ENCODE measurements around the gene IGSF23. TPM values are rescaled to one million over a fixed set of nuclear protein-coding genes. Genes with fewer than 3 reads are reported as not detected.
A peak's percentile ranks its signal among the peaks of the same experiment; 100 is the strongest.

IGSF23 gene
- total RNA-seq, 1 donor from 2014 or later = not detected

DNA sequence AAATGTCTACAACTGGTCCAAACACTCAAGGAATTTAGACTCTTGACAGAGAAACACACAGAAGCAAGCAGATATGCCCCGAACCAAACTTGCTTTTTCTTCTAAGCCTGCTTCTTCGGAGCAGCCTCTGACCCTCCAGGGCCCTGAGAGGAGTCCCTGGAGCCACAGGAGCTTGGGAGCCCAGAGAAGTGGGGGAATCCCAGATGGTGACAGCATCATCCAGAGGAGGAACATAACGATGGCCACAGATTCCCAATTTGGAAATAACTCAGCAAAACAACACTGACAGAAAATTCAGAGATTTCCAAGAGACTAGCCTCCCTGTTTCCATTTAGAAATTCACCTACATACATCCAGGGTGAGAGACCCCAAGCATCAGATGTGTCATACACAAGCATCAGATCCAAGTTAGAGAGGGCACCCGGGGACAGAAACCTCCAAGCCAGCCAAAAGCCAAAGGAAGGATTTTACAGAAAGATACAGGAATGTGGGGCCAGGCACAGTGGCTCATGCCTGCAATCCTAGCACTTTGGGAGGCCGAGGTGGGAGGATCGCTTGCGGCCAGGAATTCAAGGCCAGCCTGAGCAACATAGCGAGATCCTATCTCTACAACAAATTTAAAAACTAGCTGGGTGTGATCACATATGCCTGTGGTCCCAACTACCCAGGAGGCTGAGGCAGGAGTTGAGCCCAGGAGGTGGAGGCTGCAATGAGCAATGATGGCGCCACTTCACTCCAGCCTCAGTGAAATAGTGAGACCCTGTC, 28.3 kb downstream of the IGSF23 start:
- no peak for DNase-seq

- no peak for DNase-seq
Observed at GRCh38 chr19:44642377-44642776, 29.0 kb downstream of the IGSF23 start.

- DNase-seq = peak; percentile 85
Observed at GRCh38 chr19:44643605-44644401, 30.4 kb downstream of the IGSF23 start, which contains the start of gene PVR. Gene PVR, plus strand, starts transcription at chr19:44643910. Its CDS starts 187 bp downstream, at chr19:44644097.

- DNase-seq = peak; percentile 61
Observed at GRCh38 chr19:44644402-44645016, 31.1 kb downstream of the IGSF23 start.

DNA sequence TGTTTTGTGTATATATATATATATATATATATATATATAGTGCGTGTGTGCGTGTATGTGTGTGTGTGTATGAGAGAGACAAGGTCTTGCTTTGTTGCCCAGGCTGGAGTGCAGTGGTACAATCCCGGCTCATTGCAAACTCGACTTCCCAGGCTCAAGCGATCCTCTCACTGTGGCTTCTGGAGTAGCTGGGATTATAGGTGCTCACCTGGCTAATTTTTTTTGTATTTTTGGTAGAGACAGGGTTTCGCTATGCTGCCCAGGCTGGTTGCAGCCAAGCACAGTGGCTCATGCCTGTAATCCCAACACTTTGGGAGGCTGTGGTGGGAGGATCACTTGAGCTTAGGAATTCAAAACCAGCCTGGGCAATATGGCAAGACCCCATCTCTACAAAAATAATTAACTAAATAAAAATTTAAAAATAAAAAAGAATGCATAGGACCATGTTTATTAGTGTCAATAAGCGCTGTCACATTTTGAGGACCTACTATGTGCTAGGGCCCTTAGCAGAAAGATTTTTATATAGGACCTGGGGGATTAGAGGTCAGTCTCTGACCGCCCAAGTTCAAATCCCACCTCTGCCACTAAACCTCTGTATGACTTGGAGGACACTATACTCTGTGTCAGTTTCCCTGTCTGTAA, 32.2 kb downstream of the IGSF23 start:
- DNase-seq = no peak

DNA sequence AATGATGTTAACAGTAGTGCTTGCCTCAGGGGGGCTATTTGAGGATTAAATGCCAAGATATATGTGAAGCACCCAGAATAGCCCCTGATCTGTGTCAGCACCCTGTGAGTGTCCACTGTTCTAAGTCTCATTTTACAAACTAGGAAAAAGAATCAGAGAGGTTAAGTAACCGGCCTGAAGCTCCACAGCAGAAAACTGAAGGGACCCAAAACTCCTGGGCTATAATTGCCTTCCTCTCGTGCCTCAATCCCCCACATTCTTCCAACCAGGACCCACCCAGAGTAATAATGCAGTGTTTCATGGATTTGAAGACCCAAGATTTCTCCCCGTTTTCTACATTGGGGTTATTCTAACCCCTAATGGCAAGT, 32.7 kb downstream of the IGSF23 start:
- no peak for DNase-seq

- no peak for DNase-seq
Observed at GRCh38 chr19:44647144-44647543, 33.8 kb downstream of the IGSF23 start.

GRCh38 chr19:44648631-44649251, 35.4 kb downstream of the IGSF23 start:
- peak; percentile 82 for DNase-seq

GRCh38 chr19:44649578-44650145, 36.3 kb downstream of the IGSF23 start:
- no peak for DNase-seq

- DNase-seq = no peak
Observed at GRCh38 chr19:44653343-44653742, 40.0 kb downstream of the IGSF23 start.

DNA sequence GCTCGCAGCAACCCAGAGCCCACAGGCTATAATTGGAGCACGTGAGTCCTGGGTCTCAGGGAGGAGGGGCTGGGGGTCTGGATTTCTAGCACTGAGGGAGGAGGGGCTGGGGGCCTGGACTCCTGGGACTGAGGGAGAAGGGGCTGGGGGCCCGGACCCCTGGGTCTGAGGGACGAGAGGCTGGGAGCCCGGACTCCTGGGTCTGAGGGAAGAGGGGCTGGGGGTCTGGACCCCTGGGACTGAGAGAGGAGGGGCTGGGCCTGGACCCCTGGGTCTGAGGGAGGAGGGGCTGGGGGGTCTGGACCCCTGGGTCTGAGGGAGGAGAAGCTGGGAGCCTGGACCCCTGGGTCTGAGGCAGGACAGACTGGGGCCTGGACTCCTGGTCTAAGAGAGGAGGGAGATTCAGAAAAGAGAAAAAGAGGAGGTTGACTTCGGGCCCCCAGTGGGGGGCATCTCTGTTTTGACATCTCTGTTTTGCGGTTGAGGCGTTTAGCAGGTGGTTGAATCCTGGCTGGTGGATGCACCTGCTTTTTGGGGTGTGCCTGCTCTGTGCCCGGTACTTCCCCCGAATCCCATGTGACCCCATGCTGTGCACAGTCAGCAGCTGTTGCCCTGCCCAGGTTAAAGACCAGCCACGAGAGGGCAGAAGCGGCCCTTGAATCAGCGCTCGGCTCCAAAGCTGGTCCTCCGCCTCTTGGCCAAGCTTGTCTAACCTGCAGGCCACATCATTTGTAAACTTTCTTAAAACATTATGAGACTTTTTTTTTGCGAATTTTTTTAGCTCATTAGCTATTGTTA, 40.8 kb downstream of the IGSF23 start:
- DNase-seq = peak; percentile 85

- DNase-seq = peak; percentile 75
Observed at GRCh38 chr19:44657211-44657921, 44.0 kb downstream of the IGSF23 start.

DNA sequence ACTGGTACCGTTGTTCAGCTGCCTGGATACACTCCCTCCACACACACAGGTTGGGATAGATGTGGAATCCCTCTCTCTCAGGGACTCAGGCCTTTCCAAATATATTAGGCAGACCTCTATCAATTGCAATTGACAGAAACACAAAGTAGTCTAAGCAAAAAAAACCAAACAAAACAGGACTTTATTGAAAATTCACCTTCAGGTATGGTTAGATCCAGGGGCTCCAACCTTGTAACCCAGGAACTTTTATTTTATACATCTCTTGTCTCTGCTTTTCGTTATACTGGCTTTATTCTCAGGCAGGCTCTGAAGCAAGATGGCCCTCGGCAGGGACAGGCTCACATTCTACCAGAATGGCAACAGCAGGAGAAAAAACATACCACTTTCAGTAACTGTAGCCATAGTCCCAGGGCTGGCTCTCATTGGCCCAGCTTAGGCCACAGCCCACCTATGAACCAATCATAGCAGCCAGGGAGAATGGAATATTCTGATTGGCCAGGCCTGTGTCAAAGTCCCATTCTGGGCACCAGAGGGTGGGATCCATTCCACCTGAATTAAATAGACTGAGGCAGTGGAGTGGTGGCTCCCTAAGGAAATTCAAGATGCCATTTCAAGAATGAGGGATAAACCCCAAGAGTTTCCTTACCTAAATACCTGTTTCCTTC, 44.8 kb downstream of the IGSF23 start:
- no peak for DNase-seq

DNA sequence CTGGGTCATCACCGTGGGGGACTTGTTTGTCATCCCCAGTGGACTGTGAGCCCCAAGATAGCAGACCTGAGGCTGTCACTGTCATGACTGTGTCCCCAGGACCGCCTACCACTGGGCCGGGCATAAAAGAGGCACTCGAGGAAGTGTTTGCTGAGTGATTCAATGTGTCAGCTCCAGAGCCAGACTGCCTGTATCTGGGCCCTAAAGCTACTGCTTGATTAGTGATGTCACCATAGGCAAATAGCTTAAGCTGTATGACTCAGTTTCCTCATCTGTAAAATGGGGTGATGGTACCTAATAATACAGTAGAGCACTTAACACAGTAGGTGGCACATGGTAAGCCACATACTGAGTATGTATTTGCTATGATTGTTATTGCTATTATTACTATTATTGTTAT, 46.7 kb downstream of the IGSF23 start:
- no peak for DNase-seq

GRCh38 chr19:44661205-44661604, 47.8 kb downstream of the IGSF23 start:
- no peak for DNase-seq

DNA sequence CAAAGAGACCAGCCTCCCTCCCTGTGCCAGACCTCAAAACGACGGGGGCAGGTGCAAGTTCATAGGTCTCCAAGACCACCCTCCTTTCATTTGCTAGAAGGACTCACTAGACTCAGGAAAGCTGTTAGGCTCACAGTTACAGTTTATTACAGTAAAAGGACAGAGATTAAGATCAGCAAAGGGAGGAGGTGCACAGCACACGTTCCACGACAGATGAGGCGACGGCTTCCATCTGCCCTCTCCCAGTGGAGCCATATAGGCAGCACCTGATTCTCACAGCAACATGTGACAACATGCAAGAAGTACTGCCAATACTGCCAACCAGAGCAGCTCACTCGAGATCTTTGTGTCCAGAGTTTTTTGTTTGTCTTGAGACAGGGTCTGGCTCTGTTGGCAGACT, 48.5 kb downstream of the IGSF23 start:
- no peak for DNase-seq

DNA sequence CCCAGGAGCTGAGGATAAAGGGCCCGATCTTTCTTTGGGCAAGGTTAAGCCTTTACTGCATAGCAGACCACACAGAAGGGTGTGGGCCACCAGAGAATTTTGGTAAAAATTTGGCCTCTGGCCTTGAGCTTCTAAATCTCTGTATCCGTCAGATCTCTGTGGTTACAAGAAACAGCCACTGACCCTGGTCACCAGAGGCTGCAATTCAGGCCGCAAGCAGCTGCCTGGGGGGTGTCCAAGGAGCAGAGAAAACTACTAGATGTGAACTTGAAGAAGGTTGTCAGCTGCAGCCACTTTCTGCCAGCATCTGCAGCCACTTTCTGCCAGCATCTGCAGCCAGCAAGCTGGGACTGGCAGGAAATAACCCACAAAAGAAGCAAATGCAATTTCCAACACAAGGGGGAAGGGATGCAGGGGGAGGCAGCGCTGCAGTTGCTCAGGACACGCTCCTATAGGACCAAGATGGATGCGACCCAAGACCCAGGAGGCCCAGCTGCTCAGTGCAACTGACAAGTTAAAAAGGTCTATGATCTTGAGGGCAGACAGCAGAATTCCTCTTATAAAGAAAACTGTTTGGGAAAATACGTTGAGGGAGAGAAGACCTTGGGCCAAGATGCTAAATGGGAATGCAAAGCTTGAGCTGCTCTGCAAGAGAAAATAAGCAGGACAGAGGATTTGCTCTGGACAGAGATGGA, 49.5 kb downstream of the IGSF23 start:
- DNase-seq = peak; percentile 60

- DNase-seq = no peak
Observed at GRCh38 chr19:44663996-44664395, 50.6 kb downstream of the IGSF23 start.

- DNase-seq = no peak
Observed at GRCh38 chr19:44664976-44665375, 51.6 kb downstream of the IGSF23 start.

All from tongue (tissue), 2 donors.